WI38 (cell line): Measurements from ENCODE around the gene HNF4A.

Experiments used
- H3K4me3 ChIP-seq: 2 replicates; pipeline ENCODE4 v1.5.1; 2011; ENCODE audit warnings: low read depth, mild to moderate bottlenecking, control low read depth, low read length
- TF ChIP-seq, protein P1 (sequence below): IDR thresholded peaks from 2 replicates; pipeline ENCODE4 v1.5.1; 2012; ENCODE audit warnings: low read depth, mild to moderate bottlenecking, control low read depth, low read length

Gene HNF4A

DNA sequence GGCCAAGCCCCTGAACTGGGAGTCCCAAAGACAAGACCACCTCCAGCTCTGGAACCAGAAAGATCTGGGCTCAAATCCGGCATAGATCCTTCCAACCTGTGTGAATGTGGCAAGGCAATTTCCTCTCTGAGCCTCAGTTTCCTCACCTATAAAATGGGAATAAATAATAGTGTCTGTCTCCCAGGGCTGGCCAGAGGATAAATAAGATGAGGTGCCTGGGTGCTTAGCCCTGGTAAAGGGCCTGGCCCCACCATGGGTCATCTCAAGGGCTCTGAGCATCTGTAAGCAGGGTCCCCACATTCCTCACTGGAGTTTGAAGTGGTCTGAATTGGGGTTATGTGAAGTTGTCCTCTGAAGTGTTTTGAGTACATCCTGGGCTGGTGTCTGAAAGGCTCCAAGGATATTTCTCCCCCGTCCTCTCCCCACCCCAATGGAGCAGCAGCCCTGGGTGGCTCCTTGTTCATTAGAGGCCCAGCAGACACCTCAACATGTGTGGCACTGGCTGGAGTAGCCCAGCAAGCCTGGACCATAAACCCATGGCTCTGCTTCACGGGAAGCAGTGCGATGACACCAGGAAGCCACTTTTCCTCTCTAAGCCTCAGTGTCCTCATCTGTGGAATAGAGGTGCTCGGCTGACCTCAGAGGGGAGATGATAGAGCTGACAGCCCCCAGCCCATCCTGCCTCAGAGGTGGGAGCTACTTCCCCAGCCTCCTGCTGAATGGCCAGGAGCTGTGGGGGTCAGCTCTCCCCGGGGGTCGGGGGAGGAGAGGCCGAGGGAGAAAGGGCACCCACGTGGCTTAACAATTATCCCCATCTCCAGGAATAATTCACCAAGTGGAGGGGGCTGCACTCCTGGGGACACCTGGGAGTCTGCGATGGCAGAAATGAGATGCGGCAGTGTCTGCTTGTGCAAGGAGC lies 48.0 kb downstream of the HNF4A start:
- TF ChIP-seq, protein P1, sequence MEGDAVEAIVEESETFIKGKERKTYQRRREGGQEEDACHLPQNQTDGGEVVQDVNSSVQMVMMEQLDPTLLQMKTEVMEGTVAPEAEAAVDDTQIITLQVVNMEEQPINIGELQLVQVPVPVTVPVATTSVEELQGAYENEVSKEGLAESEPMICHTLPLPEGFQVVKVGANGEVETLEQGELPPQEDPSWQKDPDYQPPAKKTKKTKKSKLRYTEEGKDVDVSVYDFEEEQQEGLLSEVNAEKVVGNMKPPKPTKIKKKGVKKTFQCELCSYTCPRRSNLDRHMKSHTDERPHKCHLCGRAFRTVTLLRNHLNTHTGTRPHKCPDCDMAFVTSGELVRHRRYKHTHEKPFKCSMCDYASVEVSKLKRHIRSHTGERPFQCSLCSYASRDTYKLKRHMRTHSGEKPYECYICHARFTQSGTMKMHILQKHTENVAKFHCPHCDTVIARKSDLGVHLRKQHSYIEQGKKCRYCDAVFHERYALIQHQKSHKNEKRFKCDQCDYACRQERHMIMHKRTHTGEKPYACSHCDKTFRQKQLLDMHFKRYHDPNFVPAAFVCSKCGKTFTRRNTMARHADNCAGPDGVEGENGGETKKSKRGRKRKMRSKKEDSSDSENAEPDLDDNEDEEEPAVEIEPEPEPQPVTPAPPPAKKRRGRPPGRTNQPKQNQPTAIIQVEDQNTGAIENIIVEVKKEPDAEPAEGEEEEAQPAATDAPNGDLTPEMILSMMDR, result no peak
- no peak overlapping the region for H3K4me3 ChIP-seq

DNA sequence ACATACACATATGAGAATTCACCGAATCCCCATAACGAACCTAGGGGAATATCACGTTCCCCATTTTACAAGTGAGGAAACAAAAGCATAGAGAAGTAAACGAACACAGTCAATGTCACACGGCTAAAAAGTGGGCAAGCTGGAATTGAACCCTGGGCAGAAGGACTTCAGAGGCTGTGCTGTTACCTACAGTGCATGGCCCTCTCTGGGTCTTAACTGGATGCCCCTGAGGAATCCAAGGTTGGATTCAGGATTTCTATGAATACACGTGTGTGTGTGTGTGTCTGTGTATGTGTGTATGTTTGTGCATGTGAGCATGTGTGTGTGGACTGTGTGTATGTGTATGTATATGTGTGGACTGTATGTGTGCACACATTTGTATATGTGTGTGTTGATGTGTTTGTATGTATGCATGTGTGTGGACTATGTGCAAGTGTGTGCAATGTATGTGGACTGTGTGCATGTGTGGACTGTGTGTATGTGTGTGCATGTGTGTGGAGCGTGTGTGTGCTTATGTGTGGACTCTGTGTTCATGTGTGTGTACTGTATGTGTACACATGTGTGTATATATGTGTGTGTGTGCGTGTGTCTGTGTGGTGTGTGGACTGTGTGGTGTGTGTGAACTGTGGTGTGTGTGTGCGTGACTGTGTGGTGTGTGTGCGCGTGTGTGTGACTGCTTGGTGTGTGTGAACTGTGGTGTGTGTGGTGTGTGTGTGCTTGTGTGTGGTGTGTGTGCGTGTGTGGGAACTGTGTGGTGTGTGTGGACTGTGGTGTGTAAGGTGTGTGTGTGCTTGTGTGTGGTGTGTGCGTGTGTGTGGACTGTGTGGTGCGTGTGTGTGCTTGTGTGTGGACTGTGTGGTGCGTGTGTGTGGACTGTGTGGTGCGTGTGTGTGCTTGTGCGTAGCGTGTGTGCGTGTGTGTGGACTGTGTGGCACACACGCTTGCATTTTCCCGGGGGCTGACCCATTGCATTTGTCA lies 49.0 kb downstream of the HNF4A start:
- TF ChIP-seq, protein P1, result no peak
- no peak overlapping the region for H3K4me3 ChIP-seq

DNA sequence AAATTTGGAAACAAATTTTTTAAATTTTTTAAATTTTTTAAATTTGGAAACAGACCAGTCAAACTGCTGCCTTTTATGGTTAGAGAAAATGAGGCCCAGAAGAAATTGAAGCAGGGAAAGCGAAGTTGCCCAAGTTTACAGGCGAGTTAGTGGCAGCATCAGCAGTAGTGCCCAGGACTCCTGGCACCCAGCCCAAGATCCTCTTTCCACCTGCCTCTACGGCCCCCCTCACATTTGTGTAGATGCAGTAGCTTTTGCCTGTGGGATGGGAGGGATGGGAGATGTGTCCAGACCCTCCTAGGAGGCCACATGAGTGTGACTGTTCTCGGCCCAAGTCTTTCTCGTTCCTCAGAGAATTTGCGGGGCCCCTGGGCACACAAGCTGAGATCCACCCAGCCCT lies 49.8 kb downstream of the HNF4A start:
- H3K4me3 ChIP-seq, result no peak overlapping the region

DNA sequence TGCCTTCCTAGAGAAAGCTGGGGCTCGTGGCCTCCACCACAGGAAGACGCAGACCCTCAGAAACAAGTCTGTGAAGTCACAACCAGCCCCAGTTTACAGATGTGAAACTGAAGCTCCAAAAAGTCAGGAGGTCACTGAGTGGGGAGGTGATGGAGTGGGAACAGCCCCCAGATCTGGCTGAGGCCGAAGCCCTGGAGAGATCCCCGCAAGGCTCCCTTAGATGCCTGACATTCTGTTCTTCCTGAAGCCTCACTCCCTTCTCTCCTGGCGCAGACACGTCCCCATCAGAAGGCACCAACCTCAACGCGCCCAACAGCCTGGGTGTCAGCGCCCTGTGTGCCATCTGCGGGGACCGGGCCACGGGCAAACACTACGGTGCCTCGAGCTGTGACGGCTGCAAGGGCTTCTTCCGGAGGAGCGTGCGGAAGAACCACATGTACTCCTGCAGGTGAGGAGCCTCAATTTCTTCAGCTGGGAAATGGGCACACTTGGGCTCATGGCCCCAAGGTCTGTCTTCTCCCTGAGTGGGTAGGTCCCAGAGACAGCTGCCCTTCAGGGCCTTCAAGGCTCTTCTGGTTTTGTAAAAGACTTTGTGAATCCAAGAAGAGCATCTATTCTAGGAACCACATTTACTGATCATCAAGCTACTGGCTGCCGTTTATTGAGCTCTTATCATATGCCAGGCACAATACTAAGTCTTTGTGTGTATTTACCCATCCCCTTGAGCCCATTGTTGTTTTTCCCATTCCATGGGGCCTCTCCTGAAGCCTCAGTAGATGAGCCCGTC lies 50.5 kb downstream of the HNF4A start:
- TF ChIP-seq, protein P1, result no peak
- no peak overlapping the region for H3K4me3 ChIP-seq

More for the DNA sequence above, 49.8 kb downstream of the HNF4A start:
- TF ChIP-seq, protein P1, result no peak

DNA sequence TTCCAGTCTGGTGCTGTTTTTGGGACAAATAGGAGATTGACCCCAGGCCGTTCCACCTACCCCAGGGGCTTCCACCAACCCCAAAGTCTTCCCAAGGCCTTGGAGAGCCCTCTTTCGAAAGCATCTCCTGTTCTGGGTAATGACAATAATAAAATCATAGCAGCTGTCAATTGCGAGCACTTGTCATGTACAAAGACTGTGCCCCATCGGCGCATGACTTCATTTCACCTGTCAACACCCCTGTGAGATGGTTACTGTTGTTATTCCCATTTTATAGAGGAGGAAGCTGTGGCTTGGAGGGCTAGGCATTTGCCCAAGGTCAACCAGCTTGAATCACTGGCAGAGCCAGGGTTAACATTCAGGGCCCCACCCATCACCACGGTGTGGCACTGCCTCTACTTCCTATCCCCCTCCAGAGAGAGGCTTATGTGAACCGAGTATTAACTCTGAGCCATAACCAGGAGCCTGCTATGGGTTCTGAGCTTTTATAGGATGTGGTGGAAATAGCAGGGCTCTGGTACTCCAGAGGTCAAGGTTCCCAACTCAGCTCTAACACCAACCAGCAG lies 51.2 kb downstream of the HNF4A start:
- H3K4me3 ChIP-seq, result no peak overlapping the region

More for the DNA sequence above, 51.2 kb downstream of the HNF4A start:
- TF ChIP-seq, protein P1, result no peak
